Naive B cell (primary cell): ENCODE data around the gene SP6. TPM values are rescaled to one million over a fixed set of nuclear protein-coding genes. Genes with fewer than 3 reads are reported as not detected.
A peak's percentile ranks its signal among the peaks of the same experiment; 100 is the strongest.

ENCODE experiments used
- ATAC-seq, 2 donors: fragments of 150-1000 bp; cut with Tn5 transposase; 2 replicates each; pipeline ENCODE4 v1.10.0; 2021; ENCODE audit warnings: low read depth in 2 of 2, mild to moderate bottlenecking in 2 of 2, moderate library complexity in 2 of 2
- DNase-seq: peaks from one replicate; pipeline ENCODE4 v3.0.0; 2022
- H3K27ac Mint-ChIP-seq, 6 donors: one replicate each; pipeline ENCODE4 v1.8.0; 2020 to 2022; ENCODE audit warnings: mild to moderate bottlenecking in 6 of 6, mixed read lengths in 6 of 6, moderate library complexity in 5 of 6, inconsistent platforms in 2 of 6
- H3K27me3 Mint-ChIP-seq, 3 donors: one replicate each; pipeline ENCODE4 v1.8.0; 2021 to 2022; ENCODE audit warnings: mixed read lengths in 3 of 3, mild to moderate bottlenecking in 1 of 3
- H3K36me3 Mint-ChIP-seq, 2 donors: one replicate each; pipeline ENCODE4 v1.8.0; 2020 to 2022; ENCODE audit warnings: mixed read lengths in 2 of 2, inconsistent platforms in 1 of 2, mild to moderate bottlenecking in 1 of 2
- H3K4me1 Mint-ChIP-seq, 3 donors: one replicate each; pipeline ENCODE4 v1.8.0; 2020 to 2022; ENCODE audit warnings: mixed read lengths in 3 of 3, inconsistent platforms in 1 of 3, mild to moderate bottlenecking in 1 of 3, moderate library complexity in 1 of 3
- H3K4me3 Mint-ChIP-seq, 8 donors: one replicate each; pipeline ENCODE4 v1.8.0; 2020 to 2022; ENCODE audit warnings: mild to moderate bottlenecking in 8 of 8, mixed read lengths in 8 of 8, moderate library complexity in 8 of 8, inconsistent platforms in 2 of 8
- H3K9me3 Mint-ChIP-seq, 7 donors: one replicate each; pipeline ENCODE4 v1.8.0; 2020 to 2022; ENCODE audit warnings: mixed read lengths in 7 of 7, mild to moderate bottlenecking in 5 of 7, inconsistent platforms in 2 of 7, moderate library complexity in 1 of 7
- polyA plus RNA-seq, 6 donors: library from polyadenylated mRNA; unstranded; fragments of 300-500 nt; fragmentation: Illumina TruSeq; gene quantifications; one replicate each; pipeline ENCODE4 v1.2.3, GENCODE V29; 2021; ENCODE audit warnings: low read depth in 6 of 6

The SP6 gene
- polyA plus RNA-seq, 6 donors from 2014 or later: 0.12 TPM; not detected in 5

DNA sequence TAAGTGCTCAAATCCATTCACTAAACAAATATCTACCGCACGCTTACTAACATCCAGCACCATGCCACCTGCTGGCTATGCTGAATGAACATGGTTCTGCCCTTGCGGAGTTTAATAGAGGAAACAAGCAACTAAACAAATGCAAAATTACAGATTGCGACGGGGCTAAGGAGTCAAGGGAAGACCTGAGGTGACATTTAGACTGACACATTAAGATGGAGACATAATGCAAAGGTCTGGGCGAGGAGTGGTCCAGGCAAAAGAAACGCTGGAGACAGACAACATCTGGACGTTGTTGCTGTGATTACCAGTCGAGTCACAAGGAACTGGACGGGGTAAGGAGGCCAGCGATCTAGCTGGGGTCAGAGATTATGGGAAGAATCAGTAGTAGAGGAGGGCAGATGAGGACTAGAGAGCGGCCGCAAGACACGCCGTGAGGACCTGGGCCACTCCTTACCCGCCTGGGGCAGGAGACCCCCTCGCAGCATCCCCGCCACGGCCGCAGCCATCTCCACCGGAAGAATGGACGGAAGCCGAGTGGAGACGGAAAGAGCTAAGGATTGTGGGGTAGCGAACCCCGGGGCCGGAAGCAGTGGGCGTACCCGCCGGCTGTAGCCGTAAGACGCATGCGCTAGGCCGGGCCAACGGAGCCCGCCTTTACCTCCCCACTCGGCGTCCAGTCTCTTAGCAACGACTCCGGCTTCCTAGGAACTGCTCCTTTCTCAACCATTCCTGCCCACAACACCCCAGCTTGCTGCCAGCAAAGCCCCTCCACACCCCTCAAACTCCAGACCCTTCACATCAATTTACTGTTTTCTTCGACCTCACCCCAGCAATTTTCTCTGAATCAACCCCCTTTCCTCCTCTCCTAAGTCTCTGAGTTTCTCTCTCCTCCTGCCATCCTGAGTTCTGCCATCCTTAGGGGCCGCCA, 19.7 kb downstream of the SP6 start, which contains the start of the genes LRRC46 and MRPL10:
LRRC46 (plus strand) TSS at position 668 of the 931 bp plus-strand sequence. CDS start 320 bp downstream, outside the sequence.
MRPL10 (minus strand) TSS at position 539 of the 931 bp plus-strand sequence; CDS start at position 509, 30 bp downstream.
- ATAC-seq: peak; percentile 92 to 97
- H3K36me3 Mint-ChIP-seq: peaks cover 0 to 8% of the 10 kb centered on the region in 2 donors
- peak within 1 kb of the TSS; percentile 92 to 97 (median 94) for H3K27ac Mint-ChIP-seq
- H3K9me3 Mint-ChIP-seq: no peaks in the 10 kb centered on the region
- peaks cover 19 to 39% (median 30%) of the 10 kb centered on the region in 3 donors for H3K4me1 Mint-ChIP-seq
- H3K4me3 Mint-ChIP-seq: peak within 1 kb of the TSS; percentile 91 to 98 (median 95)
- H3K27me3 Mint-ChIP-seq: no peaks in the 10 kb centered on the region
- peak; percentile 89 for DNase-seq

DNA sequence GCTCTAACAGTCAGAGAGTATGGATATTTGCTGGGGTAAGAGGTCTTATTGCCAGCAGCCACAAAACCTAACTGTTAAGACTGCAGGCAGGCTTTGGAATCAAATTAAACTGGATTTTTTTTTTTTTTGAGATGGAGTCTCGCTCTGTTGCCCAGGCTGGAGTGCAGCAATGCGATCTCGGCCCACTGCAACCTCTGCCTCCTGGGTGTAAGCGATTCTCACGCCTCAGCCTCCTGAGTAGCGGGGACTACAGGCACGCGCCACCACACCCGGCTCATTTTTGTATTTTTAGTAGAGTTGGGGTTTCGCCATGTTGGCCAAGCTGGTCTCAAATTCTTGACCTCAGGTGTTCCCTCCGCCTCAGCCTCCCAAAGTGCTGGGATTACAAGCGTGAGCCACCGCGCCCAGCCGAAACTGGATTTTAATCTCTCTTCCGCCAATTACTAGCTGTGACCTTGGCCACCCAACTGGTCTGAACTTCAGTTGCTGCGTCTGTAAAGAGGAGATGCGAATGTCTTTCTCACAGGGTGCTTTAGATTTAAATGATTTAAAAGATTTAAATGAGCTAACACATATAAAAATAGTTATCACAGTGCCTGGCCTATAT, 20.5 kb downstream of the SP6 start:
- H3K27me3 Mint-ChIP-seq: no peaks in the 10 kb centered on the region
- ATAC-seq (no peak), DNase-seq (no peak)
- H3K4me3 Mint-ChIP-seq: peak overlapping the region; percentile 91 to 98 (median 95)
- no peaks in the 10 kb centered on the region for H3K9me3 Mint-ChIP-seq
- H3K4me1 Mint-ChIP-seq: peaks cover 21 to 34% (median 30%) of the 10 kb centered on the region in 3 donors
- peaks cover 0 to 11% of the 10 kb centered on the region in 2 donors for H3K36me3 Mint-ChIP-seq
- peak overlapping the region in 3 of 6 donors; percentile 92 to 97 (median 97) for H3K27ac Mint-ChIP-seq

DNA sequence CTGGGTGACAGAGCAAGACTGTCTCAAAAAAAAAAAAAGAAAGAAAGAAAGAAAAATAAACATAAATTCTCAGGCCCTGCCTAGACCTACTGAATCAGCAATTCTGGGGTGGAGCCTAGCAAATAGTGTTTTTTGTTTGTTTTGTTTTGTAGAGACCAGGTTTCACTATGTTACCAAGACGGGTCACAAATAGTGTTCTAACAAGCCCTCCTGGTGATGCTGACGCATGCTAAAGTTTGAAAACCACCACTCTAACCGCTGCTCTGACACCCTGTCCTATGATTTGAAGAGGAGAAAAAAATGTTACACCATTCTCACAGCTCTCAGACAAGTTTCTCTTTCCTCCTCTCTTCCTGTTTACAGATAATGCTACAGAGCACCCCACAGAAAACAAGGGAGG, 21.1 kb downstream of the SP6 start:
- peaks cover 21 to 33% (median 30%) of the 10 kb centered on the region in 3 donors for H3K4me1 Mint-ChIP-seq
- peak overlapping the region in 3 of 6 donors; percentile 42 to 72 (median 69) for H3K27ac Mint-ChIP-seq
- peaks cover 0 to 16% of the 10 kb centered on the region in 2 donors for H3K36me3 Mint-ChIP-seq
- H3K4me3 Mint-ChIP-seq: peak overlapping the region in 6 of 8 donors; percentile 84 to 97 (median 95)
- DNase-seq: no peak
- no peaks in the 10 kb centered on the region for H3K27me3 Mint-ChIP-seq
- no peaks in the 10 kb centered on the region for H3K9me3 Mint-ChIP-seq
- no peak for ATAC-seq

GRCh38 chr17:47823519-47823918, 27.4 kb downstream of the SP6 start:
- DNase-seq (no peak), ATAC-seq (no peak)
- Mint-ChIP-seq H3K27me3 (no peaks in the 10 kb centered on the region), H3K4me1 (peaks cover 23 to 33% (median 28%) of the 10 kb centered on the region in 3 donors), H3K9me3 (no peaks in the 10 kb centered on the region), H3K27ac (peak overlapping the region in 1 of 6 donors; percentile 76), H3K36me3 (peaks cover 0 to 21% of the 10 kb centered on the region in 2 donors), H3K4me3 (peak overlapping the region in 4 of 8 donors; percentile 29 to 74 (median 50))

DNA sequence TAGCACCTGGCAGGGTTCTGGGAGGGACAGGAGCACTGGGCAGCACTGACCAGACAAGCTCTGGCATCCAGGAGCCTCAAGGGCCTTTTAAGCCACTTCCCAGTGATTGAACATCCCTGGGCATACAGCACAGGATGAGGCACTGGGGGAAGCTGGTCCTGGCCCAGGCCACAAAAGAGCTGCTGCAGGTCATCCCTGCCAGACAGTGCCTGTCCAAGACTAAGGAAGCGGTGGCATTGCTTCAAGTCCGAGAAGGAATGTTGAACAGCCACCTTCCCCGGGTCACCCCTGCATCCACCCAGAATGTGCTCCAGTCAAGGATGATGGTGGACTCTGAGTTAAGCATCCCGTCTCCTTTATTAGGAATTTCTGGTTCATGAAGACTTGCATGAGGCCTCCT, 28.2 kb downstream of the SP6 start:
- Mint-ChIP-seq H3K36me3 (peaks cover 2 to 19% of the 10 kb centered on the region in 2 donors), H3K9me3 (no peaks in the 10 kb centered on the region), H3K27ac (peak overlapping the region in 1 of 6 donors; percentile 6), H3K4me3 (peak overlapping the region in 3 of 8 donors; percentile 39 to 97 (median 91)), H3K27me3 (no peaks in the 10 kb centered on the region), H3K4me1 (peaks cover 23 to 33% (median 28%) of the 10 kb centered on the region in 3 donors)
- DNase-seq (no peak), ATAC-seq (no peak)

GRCh38 chr17:47821424-47822391, 29.3 kb downstream of the SP6 start, which contains the start of gene OSBPL7:
TSS of gene OSBPL7 (minus strand) at chr17:47821794. CDS start at chr17:47820278, 1,516 bp downstream.
- peak; percentile 66 for DNase-seq
- Mint-ChIP-seq H3K27me3 (no peaks in the 10 kb centered on the region), H3K27ac (peak within 1 kb of the TSS; percentile 83 to 92 (median 87)), H3K4me1 (peaks cover 23 to 33% (median 28%) of the 10 kb centered on the region in 3 donors), H3K36me3 (peaks cover 5 to 27% of the 10 kb centered on the region in 2 donors), H3K4me3 (peak within 1 kb of the TSS; percentile 91 to 99 (median 98)), H3K9me3 (no peaks in the 10 kb centered on the region)
- peak; percentile 96 to 97 for ATAC-seq

DNA sequence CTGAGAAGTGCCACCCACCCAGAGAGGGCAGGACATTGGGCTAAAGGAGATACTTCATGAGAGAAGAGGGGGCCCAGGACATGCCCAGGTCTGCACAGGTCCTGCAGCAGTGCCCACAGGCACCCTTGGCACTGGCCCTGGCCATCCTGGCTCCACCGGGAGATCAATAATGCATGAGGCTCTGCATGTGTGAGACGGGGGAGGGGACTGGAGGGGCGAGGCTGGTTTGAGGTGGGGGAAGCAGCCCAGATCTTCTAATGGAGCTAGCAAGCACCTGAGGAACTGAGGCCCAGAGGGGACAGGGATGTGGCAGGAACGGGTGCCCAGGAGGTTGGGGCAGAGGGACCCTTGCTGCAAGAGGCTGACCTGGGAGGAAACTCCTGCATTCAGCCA, 29.9 kb downstream of the SP6 start:
- H3K27ac Mint-ChIP-seq: peak overlapping the region in 5 of 6 donors; percentile 63 to 92 (median 88)
- no peaks in the 10 kb centered on the region for H3K27me3 Mint-ChIP-seq
- peaks cover 23 to 33% (median 23%) of the 10 kb centered on the region in 3 donors for H3K4me1 Mint-ChIP-seq
- peaks cover 5 to 31% of the 10 kb centered on the region in 2 donors for H3K36me3 Mint-ChIP-seq
- H3K4me3 Mint-ChIP-seq: peak overlapping the region; percentile 91 to 99 (median 98)
- H3K9me3 Mint-ChIP-seq: no peaks in the 10 kb centered on the region
- ATAC-seq: no peak
- DNase-seq: no peak

DNA sequence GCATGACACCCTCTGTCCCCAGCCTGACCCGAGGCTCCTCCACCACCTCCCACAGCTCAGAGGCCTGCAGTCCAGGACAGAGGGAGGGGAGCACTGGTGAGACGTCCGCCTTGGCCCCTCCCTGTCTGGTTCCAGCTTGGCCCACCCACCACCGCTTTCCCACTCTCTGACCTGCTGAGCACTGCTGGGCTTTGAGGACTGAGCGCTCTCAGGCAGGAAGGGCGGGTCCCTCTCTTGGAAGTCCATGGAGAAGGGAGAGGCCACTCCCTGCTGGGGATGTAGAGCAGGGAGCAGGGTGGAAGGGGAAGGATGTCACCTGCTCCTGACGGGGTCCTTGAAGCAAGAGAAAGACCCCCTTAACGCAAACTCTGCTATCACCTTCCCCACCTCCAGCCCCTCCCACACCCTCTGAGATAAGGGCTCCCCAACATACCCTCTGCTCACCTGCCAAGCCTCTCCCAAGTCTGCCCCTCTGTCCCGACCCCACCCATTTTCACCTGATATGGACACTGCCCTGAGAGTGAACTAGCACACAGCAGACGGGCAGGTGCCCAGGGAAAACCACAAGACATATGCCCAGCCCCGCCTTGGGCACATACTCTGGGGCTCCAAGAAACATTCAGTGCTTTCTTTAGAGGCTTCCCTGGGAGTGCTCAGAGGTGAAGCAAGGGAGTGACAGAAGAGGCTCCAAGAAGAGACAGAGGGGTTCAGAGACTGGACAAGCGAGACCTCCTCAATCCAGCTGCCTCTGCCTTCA, 30.8 kb downstream of the SP6 start:
- H3K36me3 Mint-ChIP-seq: peaks cover 5 to 29% of the 10 kb centered on the region in 2 donors

GRCh38 chr17:47819475-47819874, 31.5 kb downstream of the SP6 start:
- no peak overlapping the region for H3K27ac Mint-ChIP-seq
- no peak for ATAC-seq
- H3K4me3 Mint-ChIP-seq: peak overlapping the region in 4 of 8 donors; percentile 9 to 54 (median 32)
- H3K27me3 Mint-ChIP-seq: no peaks in the 10 kb centered on the region
- H3K9me3 Mint-ChIP-seq: no peaks in the 10 kb centered on the region
- peaks cover 5 to 31% of the 10 kb centered on the region in 2 donors for H3K36me3 Mint-ChIP-seq
- peaks cover 23 to 30% (median 23%) of the 10 kb centered on the region in 3 donors for H3K4me1 Mint-ChIP-seq
- no peak for DNase-seq

More for the DNA sequence above, 30.8 kb downstream of the SP6 start:
- H3K27ac Mint-ChIP-seq: peak overlapping the region in 3 of 6 donors; percentile 69 to 83 (median 76)
- H3K9me3 Mint-ChIP-seq: no peaks in the 10 kb centered on the region
- no peak for DNase-seq
- H3K4me3 Mint-ChIP-seq: peak overlapping the region; percentile 91 to 99 (median 98)
- peaks cover 23 to 33% (median 23%) of the 10 kb centered on the region in 3 donors for H3K4me1 Mint-ChIP-seq
- no peak for ATAC-seq
- H3K27me3 Mint-ChIP-seq: no peaks in the 10 kb centered on the region

DNA sequence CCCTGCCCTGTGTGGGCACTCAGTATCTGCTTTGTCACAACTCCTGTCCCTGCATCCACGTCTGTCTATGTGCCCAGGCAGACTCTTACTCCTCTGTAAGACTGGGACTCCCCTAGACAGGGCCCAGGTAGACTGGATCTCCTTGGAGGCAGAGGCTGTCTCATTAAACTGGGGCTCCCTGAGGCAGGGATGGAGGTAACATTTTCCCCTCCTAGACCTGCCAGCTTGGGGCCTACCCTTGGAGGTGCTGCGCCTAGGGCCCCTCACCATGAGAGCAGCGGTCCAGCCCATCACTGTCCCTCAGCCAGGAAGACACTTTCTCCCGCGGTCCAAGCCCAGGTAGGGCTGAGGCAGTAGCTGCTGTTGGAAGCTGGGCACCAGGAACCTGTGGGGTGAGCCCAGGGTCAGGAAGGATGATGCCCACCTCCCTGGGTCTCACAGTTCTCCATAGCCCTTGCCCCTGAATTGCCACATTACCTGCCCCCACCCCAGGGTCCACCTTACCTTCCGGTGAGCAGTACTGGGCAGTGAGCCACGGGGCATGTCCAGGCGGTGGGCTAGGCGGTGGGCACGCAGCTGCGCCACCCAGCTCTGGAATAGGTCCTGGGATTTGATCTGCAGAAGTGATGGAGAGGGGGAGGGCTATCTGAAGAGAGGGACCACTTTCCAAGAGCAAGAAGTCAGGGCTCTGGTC, 32.8 kb downstream of the SP6 start:
- no peak for DNase-seq
- no peaks in the 10 kb centered on the region for H3K9me3 Mint-ChIP-seq
- peaks cover 22 to 26% (median 23%) of the 10 kb centered on the region in 3 donors for H3K4me1 Mint-ChIP-seq
- no peak overlapping the region for H3K27ac Mint-ChIP-seq
- no peak for ATAC-seq
- H3K4me3 Mint-ChIP-seq: peak overlapping the region in 2 of 8 donors; percentile 41 to 65
- no peaks in the 10 kb centered on the region for H3K27me3 Mint-ChIP-seq
- H3K36me3 Mint-ChIP-seq: peaks cover 5 to 27% of the 10 kb centered on the region in 2 donors

DNA sequence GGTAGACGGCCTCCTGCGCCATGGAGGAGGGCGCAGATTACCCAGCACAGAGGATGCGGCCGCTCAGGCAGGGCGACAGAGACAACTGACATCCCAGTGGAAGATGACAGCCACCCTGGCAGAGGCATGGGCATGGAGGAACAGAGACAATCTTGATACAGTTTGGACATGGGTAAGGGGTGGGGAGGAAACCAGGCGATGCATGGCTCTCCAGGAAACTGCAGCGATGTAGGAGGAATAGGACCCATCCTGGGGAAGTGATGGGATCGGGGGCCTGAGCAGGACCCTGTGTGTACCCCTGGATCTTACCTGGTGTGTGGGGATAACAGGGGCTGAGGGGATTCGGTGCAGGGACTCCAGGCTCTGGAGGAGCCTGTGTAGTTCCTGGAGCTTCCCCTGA, 34.0 kb downstream of the SP6 start:
- Mint-ChIP-seq H3K4me3 (no peak overlapping the region), H3K9me3 (no peaks in the 10 kb centered on the region), H3K36me3 (peaks cover 5 to 39% of the 10 kb centered on the region in 2 donors), H3K4me1 (peaks cover 20 to 26% (median 23%) of the 10 kb centered on the region in 3 donors), H3K27ac (peak overlapping the region in 1 of 6 donors; percentile 14), H3K27me3 (no peaks in the 10 kb centered on the region)
- DNase-seq (no peak), ATAC-seq (no peak)
